ENCODE measurements around the gene KLHDC4. TPM values are rescaled to one million over a fixed set of nuclear protein-coding genes. Genes with fewer than 3 reads are reported as not detected.

Gene KLHDC4
- total and polyA plus RNA-seq, 4 donors, result 8.2 to 27.6 (median 14.2) TPM

DNA sequence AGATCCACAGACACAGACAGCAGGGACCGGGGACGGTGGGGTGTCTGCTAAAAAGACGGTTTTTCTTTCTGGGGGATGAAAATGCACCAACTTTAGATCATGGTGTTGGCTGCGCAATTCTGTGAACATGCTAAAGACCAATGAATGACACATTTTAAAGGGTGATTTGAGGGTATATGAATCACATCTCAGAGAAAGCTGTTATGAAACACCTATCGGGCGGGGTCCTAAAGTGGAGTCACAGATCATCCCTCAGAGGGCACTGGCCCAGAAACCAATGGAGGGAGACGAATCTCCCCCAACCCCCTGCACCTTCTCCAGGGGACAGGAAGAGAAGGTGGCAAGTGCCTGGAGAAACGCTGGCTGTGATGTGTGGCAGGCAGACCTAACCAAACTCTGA is 26.0 kb downstream of the KLHDC4 start:
- WGBS, result 97% methylated on average over 8 of the region's 8 CpGs

DNA sequence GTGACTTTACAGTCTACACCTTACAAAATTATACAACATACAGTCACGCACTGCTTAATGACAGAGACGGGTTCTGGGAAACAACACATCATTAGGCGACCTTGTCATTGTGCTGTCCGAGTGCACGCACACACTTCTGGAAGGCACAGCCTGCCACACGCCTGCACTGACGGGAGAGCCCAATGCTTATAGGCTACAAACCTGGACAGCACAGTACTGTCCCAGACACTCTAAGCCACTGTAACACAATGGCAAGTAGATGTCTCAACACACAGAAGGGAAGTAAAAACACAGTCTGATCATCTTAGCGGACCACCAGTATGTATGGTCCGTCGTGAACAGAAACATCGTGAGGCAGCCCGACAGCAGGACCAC is 29.8 kb downstream of the KLHDC4 start:
- no peak overlapping the region for H3K9ac ChIP-seq (ENCODE audit: low read depth in 1 of 2, low read length in 2 of 2)
- H3K9me3 ChIP-seq (ENCODE audit: control insufficient read depth in 4 of 4, low read length in 3 of 4), result no peaks in the 10 kb centered on the region
- DNase-seq (ENCODE audit: low spot score), result no peak
- no peak overlapping the region for H3K27ac ChIP-seq (ENCODE audit: low read depth in 1 of 2, low read length in 2 of 2)
- WGBS, result 94% methylated on average over 12 of the region's 12 CpGs
- no peaks in the 10 kb centered on the region for H3K27me3 ChIP-seq (ENCODE audit: control insufficient read depth in 4 of 4, insufficient read depth in 4 of 4, low read length in 3 of 4)
- TF ChIP-seq HNF4G (IDR thresholded peaks at IDR 0.05) (no peak), SP1 (IDR thresholded peaks at IDR 0.05) (no peak), NR2F2 (IDR thresholded peaks at IDR 0.05) (no peak), RAD21 (IDR thresholded peaks at IDR 0.05) (no peak), GABPA (IDR thresholded peaks at IDR 0.05 in 1 of 2, conservative IDR thresholded peaks at IDR 0.05 in 1 of 2) (no peak), HNF4A (conservative IDR thresholded peaks at IDR 0.05) (no peak), RXRA (IDR thresholded peaks at IDR 0.05) (no peak), ATF3 (IDR thresholded peaks at IDR 0.05) (no peak)
- TF ChIP-seq, protein P1, sequence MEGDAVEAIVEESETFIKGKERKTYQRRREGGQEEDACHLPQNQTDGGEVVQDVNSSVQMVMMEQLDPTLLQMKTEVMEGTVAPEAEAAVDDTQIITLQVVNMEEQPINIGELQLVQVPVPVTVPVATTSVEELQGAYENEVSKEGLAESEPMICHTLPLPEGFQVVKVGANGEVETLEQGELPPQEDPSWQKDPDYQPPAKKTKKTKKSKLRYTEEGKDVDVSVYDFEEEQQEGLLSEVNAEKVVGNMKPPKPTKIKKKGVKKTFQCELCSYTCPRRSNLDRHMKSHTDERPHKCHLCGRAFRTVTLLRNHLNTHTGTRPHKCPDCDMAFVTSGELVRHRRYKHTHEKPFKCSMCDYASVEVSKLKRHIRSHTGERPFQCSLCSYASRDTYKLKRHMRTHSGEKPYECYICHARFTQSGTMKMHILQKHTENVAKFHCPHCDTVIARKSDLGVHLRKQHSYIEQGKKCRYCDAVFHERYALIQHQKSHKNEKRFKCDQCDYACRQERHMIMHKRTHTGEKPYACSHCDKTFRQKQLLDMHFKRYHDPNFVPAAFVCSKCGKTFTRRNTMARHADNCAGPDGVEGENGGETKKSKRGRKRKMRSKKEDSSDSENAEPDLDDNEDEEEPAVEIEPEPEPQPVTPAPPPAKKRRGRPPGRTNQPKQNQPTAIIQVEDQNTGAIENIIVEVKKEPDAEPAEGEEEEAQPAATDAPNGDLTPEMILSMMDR (IDR thresholded peaks at IDR 0.05; ENCODE audit: low read depth, low read length, missing input control), result no peak
- no peak overlapping the region for H3K4me3 ChIP-seq (ENCODE audit: low read depth in 1 of 3, low read length in 3 of 3)
- no peaks in the 10 kb centered on the region for H3K4me1 ChIP-seq (ENCODE audit: control insufficient read depth in 4 of 4, insufficient read depth in 4 of 4, low read length in 3 of 4)
- H3K36me3 ChIP-seq (ENCODE audit: control insufficient read depth in 4 of 4, insufficient read depth in 3 of 4, low read depth in 1 of 4, low read length in 3 of 4), result peaks cover 5 to 20% (median 7%) of the 10 kb centered on the region in 4 donors

More for the DNA sequence above, 26.0 kb downstream of the KLHDC4 start:
- no peak overlapping the region for H3K27ac ChIP-seq (ENCODE audit: low read depth in 1 of 2, low read length in 2 of 2)
- no peaks in the 10 kb centered on the region for H3K9me3 ChIP-seq (ENCODE audit: control insufficient read depth in 4 of 4, low read length in 3 of 4)
- H3K4me1 ChIP-seq (ENCODE audit: control insufficient read depth in 4 of 4, insufficient read depth in 4 of 4, low read length in 3 of 4), result no peaks in the 10 kb centered on the region
- no peak overlapping the region for H3K4me3 ChIP-seq (ENCODE audit: low read depth in 1 of 3, low read length in 3 of 3)
- TF ChIP-seq SP1 (IDR thresholded peaks at IDR 0.05) (no peak), YY1 (IDR thresholded peaks at IDR 0.05) (no peak), JUND (IDR thresholded peaks at IDR 0.05) (no peak)
- H3K27me3 ChIP-seq (ENCODE audit: control insufficient read depth in 4 of 4, insufficient read depth in 4 of 4, low read length in 3 of 4), result no peaks in the 10 kb centered on the region
- DNase-seq (ENCODE audit: low spot score), result no peak
- peaks cover 4 to 23% (median 9%) of the 10 kb centered on the region in 4 donors for H3K36me3 ChIP-seq (ENCODE audit: control insufficient read depth in 4 of 4, insufficient read depth in 3 of 4, low read depth in 1 of 4, low read length in 3 of 4)
- no peak overlapping the region for H3K9ac ChIP-seq (ENCODE audit: low read depth in 1 of 2, low read length in 2 of 2)

DNA sequence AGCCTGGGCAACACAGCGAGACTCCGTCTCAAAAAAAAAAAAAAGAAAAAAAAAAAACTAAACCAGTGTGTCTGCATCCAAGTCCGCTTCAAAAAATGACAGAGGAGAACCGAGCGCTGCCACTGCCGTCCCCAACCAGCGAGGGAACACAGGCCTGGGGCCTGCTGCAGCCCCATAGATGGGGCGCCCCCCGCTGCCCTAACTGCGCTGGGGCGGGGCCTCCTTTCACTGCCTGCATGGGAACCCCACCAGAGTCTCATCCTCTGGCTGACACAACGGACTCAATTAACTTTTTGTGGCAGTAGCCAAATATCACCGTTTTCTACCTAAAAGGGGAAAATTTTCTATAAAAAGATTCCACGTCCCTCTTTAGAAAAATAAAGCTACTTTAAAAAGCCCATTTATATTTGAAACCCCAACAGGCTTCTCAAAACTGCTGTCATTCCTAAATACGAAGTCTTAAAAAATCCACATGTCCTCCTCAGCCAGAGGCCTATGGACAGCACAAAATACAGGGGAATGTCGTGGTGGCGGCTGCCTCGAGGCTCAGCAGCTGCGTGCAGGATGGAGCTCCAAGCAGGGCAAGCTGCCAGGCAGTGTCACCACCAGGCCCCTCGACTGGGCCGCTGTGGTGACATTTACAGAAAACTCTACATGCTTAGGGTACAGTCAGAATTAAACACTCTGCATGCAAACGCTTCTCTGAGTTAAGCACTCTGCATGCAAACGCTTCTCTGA is 30.3 kb downstream of the KLHDC4 start:
- no peak overlapping the region for H3K9ac ChIP-seq (ENCODE audit: low read depth in 1 of 2, low read length in 2 of 2)
- H3K4me1 ChIP-seq (ENCODE audit: control insufficient read depth in 4 of 4, insufficient read depth in 4 of 4, low read length in 3 of 4), result no peaks in the 10 kb centered on the region
- no peak for DNase-seq (ENCODE audit: low spot score)
- no peak overlapping the region for H3K27ac ChIP-seq (ENCODE audit: low read depth in 1 of 2, low read length in 2 of 2)
- WGBS, result 93% methylated on average over 23 of the region's 23 CpGs
- H3K36me3 ChIP-seq (ENCODE audit: control insufficient read depth in 4 of 4, insufficient read depth in 3 of 4, low read depth in 1 of 4, low read length in 3 of 4), result peaks cover 5 to 15% (median 7%) of the 10 kb centered on the region in 4 donors
- no peak overlapping the region for H3K4me3 ChIP-seq (ENCODE audit: low read depth in 1 of 3, low read length in 3 of 3)
- H3K27me3 ChIP-seq (ENCODE audit: control insufficient read depth in 4 of 4, insufficient read depth in 4 of 4, low read length in 3 of 4), result no peaks in the 10 kb centered on the region
- H3K9me3 ChIP-seq (ENCODE audit: control insufficient read depth in 4 of 4, low read length in 3 of 4), result no peaks in the 10 kb centered on the region
- TF ChIP-seq, protein P1 (IDR thresholded peaks at IDR 0.05; ENCODE audit: low read depth, low read length, missing input control), result no peak
- TF ChIP-seq SP1 (IDR thresholded peaks at IDR 0.05), result no peak
- TF ChIP-seq JUND (IDR thresholded peaks at IDR 0.05), result no peak
- no peak for TF ChIP-seq FOXA1 (IDR thresholded peaks at IDR 0.05)
- no peak for TF ChIP-seq HNF4G (IDR thresholded peaks at IDR 0.05)
- no peak for TF ChIP-seq RAD21 (IDR thresholded peaks at IDR 0.05)
- TF ChIP-seq EGR1 (IDR thresholded peaks at IDR 0.05; ENCODE audit: low read depth in 2 of 2), result no peak
- TF ChIP-seq RXRA (IDR thresholded peaks at IDR 0.05), result no peak
- no peak for TF ChIP-seq ZBTB33 (IDR thresholded peaks at IDR 0.05)
- TF ChIP-seq GABPA (IDR thresholded peaks at IDR 0.05 in 1 of 2, conservative IDR thresholded peaks at IDR 0.05 in 1 of 2), result no peak
- TF ChIP-seq ATF3 (IDR thresholded peaks at IDR 0.05), result no peak
- no peak for TF ChIP-seq TAF1 (conservative IDR thresholded peaks at IDR 0.05)
- no peak for TF ChIP-seq NR2F2 (IDR thresholded peaks at IDR 0.05)
- no peak for TF ChIP-seq YY1 (IDR thresholded peaks at IDR 0.05)
- TF ChIP-seq, protein P2, sequence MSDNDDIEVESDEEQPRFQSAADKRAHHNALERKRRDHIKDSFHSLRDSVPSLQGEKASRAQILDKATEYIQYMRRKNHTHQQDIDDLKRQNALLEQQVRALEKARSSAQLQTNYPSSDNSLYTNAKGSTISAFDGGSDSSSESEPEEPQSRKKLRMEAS (IDR thresholded peaks at IDR 0.05), result no peak
- TF ChIP-seq HNF4A (conservative IDR thresholded peaks at IDR 0.05), result no peak
- no peak for TF ChIP-seq FOXA2 (IDR thresholded peaks at IDR 0.05)

All from liver (tissue), 9 donors.